Stimulated activated CD4-positive, alpha-beta T cell treated with anti-CD3 and anti-CD28 coated beads, Interleukin-2, amount 100 ng/mL, for 24 hours (primary cell): Measurements from ENCODE around the gene SPARC.

ENCODE experiments used
- DNase-seq, 2 donors: peaks; one replicate each; pipeline ENCODE4 v3.0.0-alpha.2; 2020

Gene SPARC

GRCh38 chr5:151657114-151657513 lies 29.6 kb downstream of the SPARC start:
- no peak for DNase-seq

- no peak for DNase-seq
These were observed 30.4 kb downstream of the SPARC start for GRCh38 chr5:151656311-151656710.

GRCh38 chr5:151651997-151652645 lies 34.6 kb downstream of the SPARC start:
- peak; percentile 78 to 79 for DNase-seq

- no peak for DNase-seq
These were observed 37.7 kb downstream of the SPARC start for GRCh38 chr5:151648988-151649387.

- DNase-seq, result no peak
These were observed 38.6 kb downstream of the SPARC start for GRCh38 chr5:151648089-151648488.

- DNase-seq, result no peak
These were observed 39.3 kb downstream of the SPARC start for GRCh38 chr5:151647320-151647861.

GRCh38 chr5:151646334-151646733 lies 40.4 kb downstream of the SPARC start:
- no peak for DNase-seq

- no peak for DNase-seq
These were observed 43.3 kb downstream of the SPARC start for GRCh38 chr5:151643388-151643787.

GRCh38 chr5:151642472-151643140 lies 44.1 kb downstream of the SPARC start:
- no peak for DNase-seq

GRCh38 chr5:151638619-151639018 lies 48.1 kb downstream of the SPARC start:
- DNase-seq, result no peak

- DNase-seq, result no peak
These were observed 49.0 kb downstream of the SPARC start for GRCh38 chr5:151637676-151638075.

- DNase-seq, result no peak
These were observed 52.8 kb downstream of the SPARC start for GRCh38 chr5:151633892-151634291.

GRCh38 chr5:151632941-151633340 lies 53.8 kb downstream of the SPARC start:
- DNase-seq, result no peak

- DNase-seq, result no peak
These were observed 54.2 kb downstream of the SPARC start for GRCh38 chr5:151632524-151632923.

- DNase-seq, result no peak
These were observed 54.8 kb downstream of the SPARC start for GRCh38 chr5:151631941-151632340.

GRCh38 chr5:151630088-151630487 lies 56.6 kb downstream of the SPARC start:
- DNase-seq, result no peak

GRCh38 chr5:151628112-151628823 lies 58.4 kb downstream of the SPARC start:
- DNase-seq, result no peak

- no peak for DNase-seq
These were observed 59.1 kb downstream of the SPARC start for GRCh38 chr5:151627650-151628049.

- no peak for DNase-seq
These were observed 61.4 kb downstream of the SPARC start for GRCh38 chr5:151625285-151625684.

- DNase-seq, result no peak
These were observed 62.2 kb downstream of the SPARC start for GRCh38 chr5:151624476-151624875.

- no peak for DNase-seq
These were observed 64.2 kb downstream of the SPARC start for GRCh38 chr5:151622367-151623088.

- DNase-seq, result no peak
These were observed 66.3 kb downstream of the SPARC start for GRCh38 chr5:151620461-151620840.

GRCh38 chr5:151619812-151620460 lies 66.8 kb downstream of the SPARC start:
- no peak for DNase-seq
